IMR-90 (cell line): ENCODE measurements around the gene NINJ2. TPM values are rescaled to one million over a fixed set of nuclear protein-coding genes. Genes with fewer than 3 reads are reported as not detected.

Experiments
- ATAC-seq: fragments of 200-7000 bp; cut with Tn5 transposase; 2 replicates; pipeline ENCODE4 v1.9.1; 2020; ENCODE audit warnings: low read depth, mild to moderate bottlenecking, moderate library complexity
- BruUV-seq: library from RNA; stranded (reverse); fragments of 400-500 nt; replicated peaks from 2 replicates; lab custom pipeline; 2021; lab: Mats Ljungman, UMichigan
- CTCF ChIA-PET: fragments of 300-600 bp; formaldehyde crosslinking; extraction: SDS; loops from one replicate; lab custom pipeline; 2021; ENCODE audit warnings: antibody characterized with exemption; lab: Yijun Ruan, JAX
- POLR2A ChIA-PET: fragments of 300-600 bp; sonication (Branson Sonifier 250); formaldehyde crosslinking; loops from one replicate; lab custom pipeline; 2022; ENCODE audit warnings: antibody characterized with exemption; ENCODE audit not compliant: unreplicated experiment; lab: Charles Lee
- DNase-seq: peaks from one replicate; pipeline ENCODE4 v3.0.0; 2013
- H2AFZ ChIP-seq: replicated peaks from 2 replicates; pipeline ENCODE3; 2013; ENCODE audit warnings: low read length, mild to moderate bottlenecking; ENCODE audit not compliant: poor library complexity
- H2AK5ac ChIP-seq: 2 replicates; pipeline ENCODE4 v1.6.1; 2013; ENCODE audit warnings: low read depth, low read length, inconsistent platforms
- H2AK9ac ChIP-seq: replicated peaks from 2 replicates; pipeline ENCODE3; 2013; ENCODE audit warnings: mild to moderate bottlenecking, low read depth, low read length, moderate library complexity; ENCODE audit not compliant: poor library complexity
- H2BK120ac ChIP-seq: 2 replicates; pipeline ENCODE4 v1.6.1; 2013; ENCODE audit warnings: low read depth, low read length, inconsistent platforms
- H2BK15ac ChIP-seq: 3 replicates; pipeline ENCODE4 v1.6.1; 2013; ENCODE audit warnings: low read depth, low read length, inconsistent platforms
- H2BK20ac ChIP-seq: 2 replicates; pipeline ENCODE4 v1.6.1; 2013; ENCODE audit warnings: low read depth, mild to moderate bottlenecking, inconsistent platforms, low read length, moderate library complexity
- H2BK5ac ChIP-seq: 2 replicates; pipeline ENCODE4 v1.6.1; 2013; ENCODE audit warnings: mild to moderate bottlenecking, low read depth, low read length, inconsistent platforms; ENCODE audit not compliant: poor library complexity, severe bottlenecking
- H3K14ac ChIP-seq: replicated peaks from 2 replicates; pipeline ENCODE4 v1.6.1; 2013; ENCODE audit warnings: low read depth, low read length, inconsistent platforms
- H3K18ac ChIP-seq: 2 replicates; pipeline ENCODE4 v1.6.1; 2013; ENCODE audit warnings: low read depth, low read length, control low read depth
- H3K23ac ChIP-seq: 2 replicates; pipeline ENCODE4 v1.6.1; 2013; ENCODE audit warnings: low read depth, low read length, inconsistent platforms
- H3K27ac ChIP-seq: 2 replicates; pipeline ENCODE4 v1.5.1; 2013; ENCODE audit warnings: mild to moderate bottlenecking, control low read depth, low read length; ENCODE audit not compliant: insufficient read depth
- H3K27me3 ChIP-seq: 2 replicates; pipeline ENCODE4 v1.6.1; 2013; ENCODE audit warnings: low read length; ENCODE audit not compliant: control insufficient read depth, insufficient read depth
- H3K36me3 ChIP-seq: 2 replicates; pipeline ENCODE4 v1.6.1; 2013; ENCODE audit warnings: low read length, mixed read lengths; ENCODE audit not compliant: control insufficient read depth, insufficient read depth
- H3K4ac ChIP-seq: 2 replicates; pipeline ENCODE4 v1.6.1; 2013; ENCODE audit warnings: low read depth, low read length, inconsistent platforms
- H3K4me1 ChIP-seq: 2 replicates; pipeline ENCODE4 v1.6.1; 2013; ENCODE audit warnings: low read length, mixed read lengths; ENCODE audit not compliant: control insufficient read depth, insufficient read depth
- H3K4me2 ChIP-seq: 2 replicates; pipeline ENCODE4 v1.6.1; 2013; ENCODE audit warnings: low read depth, mild to moderate bottlenecking, control low read depth, low read length, moderate library complexity
- H3K4me3 ChIP-seq: 2 replicates; pipeline ENCODE4 v1.5.1; 2013; ENCODE audit warnings: low read depth, mild to moderate bottlenecking, control low read depth, low read length, moderate library complexity; ENCODE audit not compliant: insufficient read depth
- H3K56ac ChIP-seq: 2 replicates; pipeline ENCODE4 v1.6.1; 2013; ENCODE audit warnings: low read length, inconsistent platforms; ENCODE audit not compliant: insufficient read depth; ENCODE audit errors: extremely low read depth
- H3K79me1 ChIP-seq, 2 experiments: 2 replicates each; pipeline ENCODE4 v1.6.1; 2013; ENCODE audit warnings: low read length in 2 of 2, inconsistent platforms in 1 of 2, low read depth in 1 of 2
- H3K9ac ChIP-seq: 2 replicates; pipeline ENCODE4 v1.6.1; 2013; ENCODE audit warnings: low read depth, low read length, control low read depth
- H3K9me1 ChIP-seq: 2 replicates; pipeline ENCODE4 v1.6.1; 2013; ENCODE audit warnings: low read length, inconsistent platforms; ENCODE audit not compliant: insufficient read depth
- H3K9me3 ChIP-seq: 2 replicates; pipeline ENCODE4 v1.6.1; 2013; ENCODE audit warnings: low read length; ENCODE audit not compliant: control insufficient read depth, insufficient read depth
- H4K20me1 ChIP-seq: 2 replicates; pipeline ENCODE4 v1.6.1; 2013; ENCODE audit warnings: low read length, inconsistent platforms; ENCODE audit not compliant: insufficient read depth
- H4K5ac ChIP-seq: 2 replicates; pipeline ENCODE4 v1.6.1; 2013; ENCODE audit warnings: mild to moderate bottlenecking, low read depth, low read length, control low read depth
- H4K8ac ChIP-seq, 2 experiments: 2 replicates each; pipeline ENCODE4 v1.6.1; 2013; ENCODE audit warnings: low read depth in 2 of 2, low read length in 2 of 2, control low read depth in 1 of 2, inconsistent platforms in 1 of 2
- H4K91ac ChIP-seq: 2 replicates; pipeline ENCODE4 v1.6.1; 2013; ENCODE audit warnings: low read depth, low read length, inconsistent platforms; ENCODE audit not compliant: insufficient read depth
- CEBPB ChIP-seq: IDR thresholded peaks from 2 replicates; pipeline ENCODE4 v1.6.1; 2012; ENCODE audit warnings: low read depth, low read length, improper control_type of control experiment
- CHD1 ChIP-seq: IDR thresholded peaks from 2 replicates; pipeline ENCODE4 v1.6.1; 2012; ENCODE audit warnings: low read depth, low read length, improper control_type of control experiment
- FOS ChIP-seq: fragments of 150-350 bp; IDR thresholded peaks from 2 replicates; pipeline ENCODE4 v1.6.1; 2016; ENCODE audit warnings: low read depth, low read length
- MAFK ChIP-seq: IDR thresholded peaks from 2 replicates; pipeline ENCODE4 v1.6.1; 2012; ENCODE audit warnings: low read depth, low read length, improper control_type of control experiment
- MAZ ChIP-seq: IDR thresholded peaks from 2 replicates; pipeline ENCODE4 v1.6.1; 2012; ENCODE audit warnings: low read depth, mild to moderate bottlenecking, low read length, improper control_type of control experiment, moderate library complexity, borderline replicate concordance
- MXI1 ChIP-seq: IDR thresholded peaks from 2 replicates; pipeline ENCODE4 v1.6.1; 2012; ENCODE audit warnings: low read depth, mild to moderate bottlenecking, low read length, moderate library complexity, borderline replicate concordance
- NFE2L2 ChIP-seq: fragments of 150-350 bp; IDR thresholded peaks from 2 replicates; pipeline ENCODE4 v1.6.1; 2016; ENCODE audit warnings: low read depth, mild to moderate bottlenecking, low read length
- POLR2A ChIP-seq: IDR thresholded peaks from 2 replicates; pipeline ENCODE4 v1.6.1; 2012; ENCODE audit warnings: mild to moderate bottlenecking, low read depth, low read length
- RCOR1 ChIP-seq: IDR thresholded peaks from 2 replicates; pipeline ENCODE4 v1.6.1; 2012; ENCODE audit warnings: mild to moderate bottlenecking, low read length, improper control_type of control experiment; ENCODE audit not compliant: insufficient replicate concordance
- WGBS, 2 experiments: methylation state at CpG; one replicate each; pipeline versions ENCODE4 v1.1.5 to v1.1.7; 2013; ENCODE audit warnings: missing lambda C conversion rate in 2 of 2; ENCODE audit not compliant: insufficient read length in 1 of 2; ENCODE audit errors: extremely low coverage in 2 of 2; 5-methylcytosine and 5-hydroxymethylcytosine counted together
- dilution Hi-C: fragments of 300-500 bp; cut with HindIII; formaldehyde crosslinking; loops from one replicate; pipeline ENCODE4 v1.14.3; 2018; ENCODE audit warnings: low sequenced_read_pairs; ENCODE audit not compliant: unreplicated experiment
- in situ Hi-C: fragments of 300-500 bp; cut with MboI; formaldehyde crosslinking; loops from 3 replicates; pipeline ENCODE4 v1.14.3; 2019; ENCODE audit warnings: low sequenced_read_pairs, inconsistent platforms, mixed read lengths
- intact Hi-C: fragments of 100-400 bp; cut with micrococcal nuclease; formaldehyde crosslinking; loops from 2 replicates; pipeline ENCODE4 v1.10.0; 2022
- polyA plus RNA-seq, 3 experiments: library from polyadenylated mRNA; depleted of rRNA; stranded (reverse); fragments of >200 nt; gene quantifications; 2 replicates each; pipeline ENCODE4 v1.2.3, GENCODE V29; 2012; ENCODE audit warnings: low replicate concordance in 1 of 3
- total RNA-seq: library from RNA; depleted of rRNA; stranded (reverse); fragments of >200 nt; gene quantifications from 2 replicates; pipeline ENCODE4 v1.2.3, GENCODE V29; 2012
- TF ChIP-seq, protein P1 (sequence below): conservative IDR thresholded peaks from 2 replicates; pipeline ENCODE4 v1.5.1; 2012; ENCODE audit warnings: mild to moderate bottlenecking, low read depth, low read length, improper control_type of control experiment
- TF ChIP-seq, protein P2 (sequence below): fragments of 150-350 bp; IDR thresholded peaks from 2 replicates; pipeline ENCODE4 v1.6.1; 2017; ENCODE audit warnings: mild to moderate bottlenecking, antibody characterized with exemption, low read length, low read depth
- TF ChIP-seq, protein P3 (sequence below): fragments of 150-350 bp; IDR thresholded peaks from 2 replicates; pipeline ENCODE4 v1.6.1; 2016; ENCODE audit warnings: low read depth, mild to moderate bottlenecking, low read length, moderate library complexity, borderline replicate concordance

Gene NINJ2
- total and polyA plus RNA-seq, 2 of the 4 experiments (the other 2 are of a cell fraction), result not detected

DNA sequence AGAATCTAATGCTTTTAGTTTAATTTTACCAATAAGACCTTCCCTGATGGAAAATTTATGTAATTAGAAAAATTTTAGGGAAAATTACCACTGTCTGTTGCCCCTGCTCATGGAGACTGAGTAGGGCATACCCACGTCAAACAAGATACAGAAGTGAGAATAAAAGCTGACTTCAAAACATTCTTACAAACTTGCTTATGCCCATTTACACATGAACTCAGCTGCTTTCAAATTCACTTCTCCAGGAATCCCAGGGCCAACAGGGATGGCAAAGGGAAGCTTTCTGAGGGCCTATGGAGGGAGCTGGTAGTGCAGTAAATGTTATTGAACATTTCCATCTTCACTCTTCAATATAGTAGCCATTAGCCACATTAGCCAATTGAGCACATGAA is 4.8 kb upstream of the NINJ2 start:
- TF ChIP-seq NFE2L2 (no peak), FOS (no peak), CEBPB (no peak), MAFK (no peak), MXI1 (no peak), RCOR1 (no peak), POLR2A (no peak), MAZ (no peak), CHD1 (no peak)
- TF ChIP-seq, protein P1, sequence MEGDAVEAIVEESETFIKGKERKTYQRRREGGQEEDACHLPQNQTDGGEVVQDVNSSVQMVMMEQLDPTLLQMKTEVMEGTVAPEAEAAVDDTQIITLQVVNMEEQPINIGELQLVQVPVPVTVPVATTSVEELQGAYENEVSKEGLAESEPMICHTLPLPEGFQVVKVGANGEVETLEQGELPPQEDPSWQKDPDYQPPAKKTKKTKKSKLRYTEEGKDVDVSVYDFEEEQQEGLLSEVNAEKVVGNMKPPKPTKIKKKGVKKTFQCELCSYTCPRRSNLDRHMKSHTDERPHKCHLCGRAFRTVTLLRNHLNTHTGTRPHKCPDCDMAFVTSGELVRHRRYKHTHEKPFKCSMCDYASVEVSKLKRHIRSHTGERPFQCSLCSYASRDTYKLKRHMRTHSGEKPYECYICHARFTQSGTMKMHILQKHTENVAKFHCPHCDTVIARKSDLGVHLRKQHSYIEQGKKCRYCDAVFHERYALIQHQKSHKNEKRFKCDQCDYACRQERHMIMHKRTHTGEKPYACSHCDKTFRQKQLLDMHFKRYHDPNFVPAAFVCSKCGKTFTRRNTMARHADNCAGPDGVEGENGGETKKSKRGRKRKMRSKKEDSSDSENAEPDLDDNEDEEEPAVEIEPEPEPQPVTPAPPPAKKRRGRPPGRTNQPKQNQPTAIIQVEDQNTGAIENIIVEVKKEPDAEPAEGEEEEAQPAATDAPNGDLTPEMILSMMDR, result no peak
- TF ChIP-seq, protein P2, sequence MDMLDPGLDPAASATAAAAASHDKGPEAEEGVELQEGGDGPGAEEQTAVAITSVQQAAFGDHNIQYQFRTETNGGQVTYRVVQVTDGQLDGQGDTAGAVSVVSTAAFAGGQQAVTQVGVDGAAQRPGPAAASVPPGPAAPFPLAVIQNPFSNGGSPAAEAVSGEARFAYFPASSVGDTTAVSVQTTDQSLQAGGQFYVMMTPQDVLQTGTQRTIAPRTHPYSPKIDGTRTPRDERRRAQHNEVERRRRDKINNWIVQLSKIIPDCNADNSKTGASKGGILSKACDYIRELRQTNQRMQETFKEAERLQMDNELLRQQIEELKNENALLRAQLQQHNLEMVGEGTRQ, result no peak
- TF ChIP-seq, protein P3, sequence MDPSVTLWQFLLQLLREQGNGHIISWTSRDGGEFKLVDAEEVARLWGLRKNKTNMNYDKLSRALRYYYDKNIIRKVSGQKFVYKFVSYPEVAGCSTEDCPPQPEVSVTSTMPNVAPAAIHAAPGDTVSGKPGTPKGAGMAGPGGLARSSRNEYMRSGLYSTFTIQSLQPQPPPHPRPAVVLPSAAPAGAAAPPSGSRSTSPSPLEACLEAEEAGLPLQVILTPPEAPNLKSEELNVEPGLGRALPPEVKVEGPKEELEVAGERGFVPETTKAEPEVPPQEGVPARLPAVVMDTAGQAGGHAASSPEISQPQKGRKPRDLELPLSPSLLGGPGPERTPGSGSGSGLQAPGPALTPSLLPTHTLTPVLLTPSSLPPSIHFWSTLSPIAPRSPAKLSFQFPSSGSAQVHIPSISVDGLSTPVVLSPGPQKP, result no peak
- Histone ChIP-seq H3K9me1 (no peaks in the 10 kb centered on the region), H4K5ac (no peak overlapping the region), H3K27me3 (peaks cover 25% of the 10 kb centered on the region), H3K56ac (no peak overlapping the region), H3K4me3 (no peak overlapping the region), H2BK15ac (no peak overlapping the region), H3K4me2 (no peak overlapping the region), H3K36me3 (no peaks in the 10 kb centered on the region), H2AK5ac (no peak overlapping the region), H4K91ac (no peak overlapping the region), H2BK5ac (no peak overlapping the region), H3K23ac (no peak overlapping the region), H3K9me3 (no peaks in the 10 kb centered on the region), H3K4ac (no peak overlapping the region), H2AFZ (no peak overlapping the region), H3K9ac (no peak overlapping the region), H3K4me1 (no peaks in the 10 kb centered on the region), H4K8ac (no peak overlapping the region), H2AK9ac (no peak overlapping the region), H2BK120ac (no peak overlapping the region), H3K14ac (no peak overlapping the region), H3K79me1 (no peaks in the 10 kb centered on the region), H2BK20ac (no peak overlapping the region), H3K18ac (no peak overlapping the region), H4K20me1 (no peaks in the 10 kb centered on the region), H3K27ac (no peak overlapping the region)
- dilution Hi-C loops (no loop called here), intact Hi-C loops (loop anchor here (10.0 kb wide), 1 partner anchor 57 kb away; no protein-coding TSS in a partner anchor), in situ Hi-C loops (no loop called here)
- ChIA-PET POLR2A (interaction anchor here (0.6 kb wide), 1 partner anchor 9 kb away, joined by 3 read pairs; no protein-coding TSS in a partner anchor), CTCF (interaction anchor here (0.6 to 0.7 kb wide), 2 partner anchors 18 to 76 kb away, joined by 3 to 5 read pairs; no protein-coding TSS in a partner anchor)
- no peak for DNase-seq
- no CpG with 5 or more reads among the region's 1 CpG for WGBS, 2 experiments
- ATAC-seq, result no peak
- BruUV-seq, result no TSS peak
